Testis (tissue), 3 donors: Measurements from ENCODE around the gene RND3. TPM values are rescaled to one million over a fixed set of nuclear protein-coding genes. Genes with fewer than 3 reads are reported as not detected.

Experiments
- DNase-seq: peaks from one replicate; pipeline ENCODE4 v3.0.0-alpha.2; 2019
- H3K27ac ChIP-seq, 2 donors: fragments of 200-600 bp; sonication (generic); one replicate each; pipeline ENCODE4 v1.5.1; 2019
- H3K27me3 ChIP-seq: fragments of 200-600 bp; sonication (generic); one replicate; pipeline ENCODE4 v1.5.1; 2019
- H3K36me3 ChIP-seq: fragments of 200-600 bp; sonication (generic); one replicate; pipeline ENCODE4 v1.5.1; 2017; ENCODE audit warnings: low read depth; ENCODE audit errors: missing control alignments
- H3K4me1 ChIP-seq: fragments of 200-600 bp; sonication (generic); one replicate; pipeline ENCODE4 v1.5.1; 2019
- H3K4me3 ChIP-seq, 2 donors: fragments of 200-600 bp; sonication (generic); one replicate each; pipeline ENCODE4 v1.5.1; 2017 to 2019
- H3K9me3 ChIP-seq: fragments of 200-600 bp; sonication (generic); one replicate; pipeline ENCODE4 v1.5.1; 2017
- CTCF ChIP-seq, 3 experiments: fragments of 450-650 bp in 2 of 3; fragments of 200-600 bp in 1 of 3; sonication (generic) in 1 of 3; IDR thresholded peaks; one replicate each; pipeline ENCODE4 v1.5.1; 2016 to 2019; ENCODE audit warnings: antibody characterized with exemption in 3 of 3, mild to moderate bottlenecking in 2 of 3, moderate library complexity in 1 of 3
- POLR2A ChIP-seq: fragments of 450-650 bp; IDR thresholded peaks from one replicate; pipeline ENCODE4 v1.6.1; 2017; ENCODE audit warnings: antibody characterized with exemption, mild to moderate bottlenecking, moderate library complexity
- WGBS, 2 donors: methylation state at CpG; one replicate each; pipeline ENCODE4 v1.1.5; 2018; 5-methylcytosine and 5-hydroxymethylcytosine counted together
- intact Hi-C: fragments of 100-400 bp; cut with DNase I; formaldehyde crosslinking; loops from one replicate; pipeline ENCODE4 v1.15.1; 2023; ENCODE audit warnings: low total_unique reads
- polyA plus RNA-seq: library from polyadenylated mRNA; stranded (reverse); fragments of 350-450 nt; fragmentation: Illumina TruSeq; extraction: RNeasy Lipid Tissue Mini Kit (QIAGEN cat#74804); gene quantifications from one replicate; pipeline ENCODE4 v1.2.3, GENCODE V29; 2014; ENCODE audit warnings: low read depth, low replicate concordance; ENCODE audit not compliant: insufficient read depth
- total RNA-seq, 2 donors: library from RNA; depleted of rRNA; stranded (reverse); fragments of >200 nt; gene quantifications; one replicate each; pipeline ENCODE4 v1.2.3, GENCODE V29; 2016

The RND3 gene
- total and polyA plus RNA-seq, 3 donors from 2014 or later: 5.0 to 10.2 (median 8.0) TPM

- no peak for DNase-seq
- no peaks in the 10 kb centered on the region for H3K9me3 ChIP-seq
- TF ChIP-seq POLR2A (no peak), CTCF (IDR thresholded peaks at IDR 0.05) (no peak)
- H3K4me3 ChIP-seq: no peak overlapping the region
- H3K4me1 ChIP-seq: no peaks in the 10 kb centered on the region
- H3K27ac ChIP-seq: no peak overlapping the region
- H3K27me3 ChIP-seq: no peaks in the 10 kb centered on the region
- 91% methylated on average over 4 of the region's 4 CpGs for WGBS, 2 donors
- intact Hi-C loops: no loop called here
- no peaks in the 10 kb centered on the region for H3K36me3 ChIP-seq
These were observed 34.8 kb upstream of the RND3 start for GRCh38 chr2:150522269-150522668.

- no peaks in the 10 kb centered on the region for H3K9me3 ChIP-seq
- 39 to 55% methylated on average over 4 of the region's 4 CpGs for WGBS, 2 donors
- no peak overlapping the region for H3K4me3 ChIP-seq
- no peak overlapping the region for H3K27ac ChIP-seq
- H3K4me1 ChIP-seq: no peaks in the 10 kb centered on the region
- H3K27me3 ChIP-seq: no peaks in the 10 kb centered on the region
- no peaks in the 10 kb centered on the region for H3K36me3 ChIP-seq
- TF ChIP-seq CTCF (IDR thresholded peaks at IDR 0.05) (no peak), POLR2A (no peak)
- DNase-seq: no peak
- intact Hi-C loops: no loop called here
These were observed 33.6 kb upstream of the RND3 start for GRCh38 chr2:150520887-150521664.

GRCh38 chr2:150520033-150520432 lies 32.6 kb upstream of the RND3 start:
- no peak for DNase-seq
- Histone ChIP-seq H3K4me3 (no peak overlapping the region), H3K27me3 (no peaks in the 10 kb centered on the region), H3K4me1 (no peaks in the 10 kb centered on the region), H3K9me3 (no peaks in the 10 kb centered on the region), H3K36me3 (no peaks in the 10 kb centered on the region), H3K27ac (no peak overlapping the region)
- intact Hi-C loops: no loop called here
- no peak for TF ChIP-seq POLR2A
- no peak for TF ChIP-seq CTCF (IDR thresholded peaks at IDR 0.05)
- WGBS, 2 donors: 88 to 93% methylated on average over 4 of the region's 4 CpGs

GRCh38 chr2:150517951-150518680 lies 30.6 kb upstream of the RND3 start:
- Histone ChIP-seq H3K36me3 (no peaks in the 10 kb centered on the region), H3K27ac (peak overlapping the region in 1 of 2 donors; percentile 25), H3K9me3 (no peaks in the 10 kb centered on the region), H3K4me1 (no peaks in the 10 kb centered on the region), H3K27me3 (no peaks in the 10 kb centered on the region), H3K4me3 (no peak overlapping the region)
- WGBS, 2 donors: 60 to 62% methylated on average over 5 of the region's 5 CpGs
- intact Hi-C loops: no loop called here
- DNase-seq: no peak
- no peak for TF ChIP-seq POLR2A
- no peak for TF ChIP-seq CTCF (IDR thresholded peaks at IDR 0.05)
